Right lobe of liver (tissue), 4 donors: ENCODE results near the gene CNTNAP1.

Source experiments
- CTCF ChIP-seq, 4 donors: fragments of 200-600 bp in 3 of 4; fragments of 450-650 bp in 1 of 4; IDR thresholded peaks; one replicate each; pipeline versions ENCODE4 v1.5.1 to v1.8.0; 2016 to 2022; ENCODE audit warnings: antibody characterized with exemption in 4 of 4, mild to moderate bottlenecking in 2 of 4
- POLR2A ChIP-seq: fragments of 450-650 bp; IDR thresholded peaks from one replicate; pipeline ENCODE4 v1.6.1; 2017; ENCODE audit warnings: antibody characterized with exemption, mild to moderate bottlenecking
- donor health status: DM: no; HTN: no; CAD: no.
- donor health status: DM: no; HTN: no; CAD: no.
- donor health status: DM: no; HTN: yes; CAD: no.

- TF ChIP-seq CTCF (IDR thresholded peaks at IDR 0.05), result no peak
- no peak for TF ChIP-seq POLR2A
Observed at GRCh38 chr17:42669977-42670788, 12.1 kb upstream of the CNTNAP1 start.
